HG02642 (cell line): Measurements from ENCODE around the gene MMP21.
A peak's percentile ranks its signal among the peaks of the same experiment; 100 is the strongest.

Experiments
- ATAC-seq: cut with Tn5 transposase; IDR thresholded peaks from one replicate; pipeline ENCODE4 v1.9.1; 2021; ENCODE audit warnings: mild to moderate bottlenecking; ENCODE audit not compliant: unreplicated experiment, poor library complexity

MMP21 gene

DNA sequence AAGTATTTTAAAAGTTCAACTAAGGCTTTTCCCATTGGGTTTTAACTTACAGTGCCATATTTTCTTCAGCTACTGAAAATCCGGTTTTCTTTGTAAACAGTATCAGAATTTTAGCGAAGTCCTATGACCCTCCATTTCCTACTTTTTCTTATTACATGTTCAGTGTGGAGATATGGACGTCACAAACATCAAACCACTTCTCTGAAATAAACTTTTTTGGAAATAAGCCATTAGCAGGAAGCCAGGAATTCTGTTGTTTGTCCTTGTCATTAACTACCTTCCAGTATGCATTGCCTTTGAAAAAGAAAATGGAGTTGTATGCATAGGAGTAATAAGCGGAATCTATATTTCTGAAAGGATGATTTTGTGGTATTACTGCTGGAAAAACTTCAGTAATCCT, 9.1 kb downstream of the MMP21 start:
- no peak for ATAC-seq

DNA sequence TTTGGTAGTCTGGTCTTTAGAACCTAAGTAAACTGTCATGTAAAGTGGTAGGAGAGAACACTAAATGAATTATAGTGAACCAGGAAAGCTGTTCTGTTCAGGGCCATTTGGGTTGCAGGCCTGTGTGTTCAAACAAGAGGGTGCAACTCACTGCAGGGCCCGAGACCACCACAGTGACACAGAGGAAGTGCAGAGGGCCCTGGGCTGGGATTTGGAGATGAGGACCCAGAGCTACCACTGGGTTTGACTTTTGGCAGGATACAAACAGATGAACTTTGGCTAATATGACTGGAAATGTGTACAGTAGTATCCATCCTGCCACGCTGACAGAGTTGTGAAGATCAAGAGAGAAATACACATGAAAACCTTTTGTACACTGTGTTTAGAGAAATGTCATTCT, 9.8 kb downstream of the MMP21 start:
- no peak for ATAC-seq

DNA sequence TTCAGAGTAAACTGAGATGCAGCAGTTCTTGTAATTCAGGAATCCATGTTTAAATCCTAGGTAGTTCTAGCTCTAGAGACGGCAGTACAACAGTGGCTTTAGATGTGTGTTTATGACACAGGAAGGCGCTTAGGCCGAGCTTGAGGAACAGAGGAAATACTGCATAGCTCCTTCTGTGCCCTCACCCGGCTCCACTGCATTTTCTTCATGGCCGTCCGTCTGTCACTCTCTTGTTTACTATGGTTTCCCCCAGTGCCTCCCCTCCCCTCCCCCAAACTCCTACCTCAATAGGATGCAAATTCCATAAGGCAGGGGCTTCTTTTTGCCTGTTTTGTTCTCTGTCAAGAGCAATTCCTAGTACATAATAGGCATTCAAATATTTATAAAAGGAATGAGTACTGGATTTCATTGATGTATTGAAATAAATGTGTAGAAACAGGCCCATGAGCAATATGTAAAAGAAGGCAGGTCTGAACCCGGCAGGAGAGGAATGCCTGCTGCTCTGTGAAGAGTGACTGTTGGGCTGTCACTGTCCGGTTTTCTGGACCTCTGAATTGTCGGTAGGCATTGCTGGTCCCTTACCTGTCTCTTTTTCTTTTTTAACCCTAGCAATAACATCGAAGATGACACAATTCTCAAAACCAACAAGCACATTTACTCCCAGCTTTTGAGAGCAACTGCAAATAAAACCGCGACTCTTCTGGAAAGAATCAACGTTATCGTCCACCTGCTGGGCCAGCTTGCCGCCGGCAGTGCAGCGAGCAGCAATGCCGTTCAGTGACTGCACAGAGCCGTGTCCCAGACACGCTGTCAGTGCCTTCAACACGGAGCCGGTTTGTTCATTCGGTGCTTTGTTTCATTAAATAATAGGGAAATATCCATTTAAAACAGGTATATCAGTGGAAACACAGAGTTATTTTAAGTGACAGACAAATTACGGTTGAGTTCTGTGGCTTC, 12.7 kb downstream of the MMP21 start:
- no peak for ATAC-seq

DNA sequence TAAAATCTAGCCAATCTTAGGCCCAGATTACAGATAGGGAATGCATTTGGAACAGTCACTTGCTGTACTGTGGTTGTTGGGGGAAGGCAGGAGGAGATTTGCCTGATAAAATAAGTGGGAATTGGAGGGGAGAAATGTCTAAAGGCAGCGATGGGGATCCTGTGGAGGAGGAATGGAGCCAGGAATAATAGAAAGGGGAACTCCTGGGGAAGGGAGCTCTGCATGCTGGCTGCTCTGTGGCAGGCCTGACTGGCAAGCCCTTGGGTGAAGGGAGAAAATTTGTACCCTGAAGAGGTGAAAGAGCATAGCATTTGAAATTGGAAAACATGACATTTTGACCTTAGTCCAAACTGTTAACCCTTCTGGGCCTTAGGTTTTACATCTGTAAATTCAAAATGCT, 13.7 kb downstream of the MMP21 start:
- no peak for ATAC-seq

DNA sequence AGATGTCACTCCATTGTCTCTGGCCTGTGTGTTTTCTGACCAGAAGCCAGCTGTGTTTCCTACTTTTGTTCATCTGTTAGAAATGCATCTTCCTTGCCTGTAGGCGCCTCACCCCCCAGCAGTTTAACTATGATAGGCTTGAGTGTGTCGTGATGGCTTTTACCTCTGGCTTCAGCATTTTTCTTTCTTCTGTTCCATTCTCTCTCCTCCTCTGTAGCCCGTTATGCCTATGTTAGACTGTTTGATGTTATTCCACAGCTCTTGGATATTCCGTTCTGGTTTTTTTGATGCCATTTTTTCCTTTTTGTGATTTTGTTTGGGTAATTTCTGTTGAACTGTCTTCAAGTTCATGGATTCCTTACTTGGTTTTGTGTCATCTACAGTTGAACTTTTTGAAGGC, 17.9 kb downstream of the MMP21 start:
- ATAC-seq, result no peak

DNA sequence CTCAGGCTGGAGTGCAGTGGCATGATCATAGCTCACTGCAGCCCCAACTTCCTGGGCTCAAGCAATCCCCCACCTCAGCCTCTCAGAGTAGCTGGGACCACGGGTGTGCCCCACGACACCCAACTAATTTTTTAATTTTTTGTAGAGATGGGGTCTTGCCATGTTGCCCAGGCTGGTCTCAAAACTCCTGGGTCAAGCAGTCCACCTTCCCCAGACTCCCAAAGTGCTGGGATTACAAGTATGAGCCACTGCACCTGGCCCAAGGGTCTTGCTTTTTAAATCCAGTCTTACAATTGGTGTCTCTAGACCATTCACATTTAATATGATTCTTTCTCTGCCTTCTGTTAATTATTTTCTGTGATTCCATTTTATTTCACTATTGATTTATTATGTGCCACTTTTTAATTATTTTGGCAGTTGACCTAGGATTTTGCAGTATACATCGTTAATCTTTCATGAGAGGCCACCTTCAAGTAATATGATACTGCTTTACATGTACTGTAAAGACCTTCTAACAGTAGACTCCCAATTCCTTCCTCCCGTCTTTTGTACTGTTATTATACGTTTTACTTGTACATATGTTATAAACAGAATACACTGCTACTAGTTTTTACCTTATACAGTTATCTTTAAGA, 18.7 kb downstream of the MMP21 start:
- no peak for ATAC-seq

DNA sequence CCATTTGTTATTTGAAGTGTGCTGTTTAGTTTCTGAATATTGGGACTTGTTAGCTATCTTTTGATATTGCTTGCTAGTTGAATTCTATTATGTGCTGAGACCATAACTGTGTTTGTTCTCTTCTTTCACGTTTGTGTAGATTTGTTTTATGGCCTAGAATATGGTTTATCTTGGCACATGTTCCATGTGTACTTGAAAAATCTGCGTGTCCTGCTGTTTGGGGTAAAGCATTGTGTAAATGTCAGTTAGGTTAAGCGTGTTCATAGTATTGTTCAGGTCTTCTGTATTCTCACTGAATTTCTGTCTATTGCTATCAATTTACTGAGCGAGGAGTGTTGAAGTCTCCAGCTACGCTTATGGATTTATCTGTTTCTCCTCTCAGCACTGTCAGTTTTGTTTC, 19.4 kb downstream of the MMP21 start:
- no peak for ATAC-seq

DNA sequence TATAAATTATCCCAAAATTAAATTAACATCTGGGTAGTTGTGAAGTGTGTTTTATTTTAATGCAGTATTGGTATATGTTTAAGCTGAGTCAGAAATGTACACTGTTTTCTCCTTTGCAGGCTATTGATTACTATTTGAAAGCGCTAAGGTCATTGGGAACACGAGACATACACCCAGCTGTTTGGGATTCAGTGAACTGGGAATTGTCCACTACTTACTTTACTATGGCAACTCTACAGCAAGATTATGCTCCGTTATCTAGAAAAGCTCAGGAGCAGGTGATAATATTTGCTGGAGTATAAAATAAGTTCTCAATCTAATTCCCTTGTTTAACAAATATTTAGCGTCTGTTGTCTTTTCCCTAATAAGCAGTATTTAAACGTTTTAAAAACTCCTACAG, 28.2 kb downstream of the MMP21 start:
- ATAC-seq, result no peak

DNA sequence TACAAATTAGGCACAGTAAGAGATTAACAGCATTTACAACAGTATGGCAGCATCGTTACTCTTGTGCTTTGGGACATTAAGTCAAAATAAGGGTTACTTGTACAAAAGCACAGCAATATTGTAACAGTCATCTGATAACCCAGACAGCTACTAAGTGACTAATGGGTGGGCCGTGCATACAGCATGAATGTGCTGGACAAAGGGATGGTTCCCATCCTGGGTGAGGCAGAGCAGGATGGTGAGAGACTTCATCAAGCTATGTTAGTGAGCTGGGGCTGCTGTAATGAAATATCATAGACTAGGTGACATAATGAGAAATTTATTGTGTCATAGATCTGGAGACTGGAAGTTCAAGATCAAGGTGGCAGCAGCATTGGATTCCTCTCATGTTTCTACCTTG, 30.7 kb downstream of the MMP21 start:
- ATAC-seq, result no peak

DNA sequence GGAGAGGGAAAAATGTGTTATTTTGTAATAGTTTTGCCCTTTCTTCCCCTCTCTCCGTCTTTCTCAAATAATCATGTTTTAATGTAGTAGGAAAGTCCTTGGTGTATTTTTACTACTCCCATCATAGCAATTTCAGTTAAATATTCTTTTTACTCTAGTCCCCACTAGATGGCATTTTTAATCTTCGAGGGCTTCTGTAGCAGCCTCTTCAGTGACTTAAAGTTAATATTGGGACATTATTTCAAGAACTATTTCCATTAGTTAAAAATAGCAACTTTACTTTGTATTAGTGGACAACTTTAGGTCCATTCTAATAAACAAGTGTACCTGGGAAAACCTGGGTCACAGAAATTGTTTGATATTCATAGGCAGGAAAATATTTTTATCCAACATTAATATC, 33.2 kb downstream of the MMP21 start:
- no peak for ATAC-seq

DNA sequence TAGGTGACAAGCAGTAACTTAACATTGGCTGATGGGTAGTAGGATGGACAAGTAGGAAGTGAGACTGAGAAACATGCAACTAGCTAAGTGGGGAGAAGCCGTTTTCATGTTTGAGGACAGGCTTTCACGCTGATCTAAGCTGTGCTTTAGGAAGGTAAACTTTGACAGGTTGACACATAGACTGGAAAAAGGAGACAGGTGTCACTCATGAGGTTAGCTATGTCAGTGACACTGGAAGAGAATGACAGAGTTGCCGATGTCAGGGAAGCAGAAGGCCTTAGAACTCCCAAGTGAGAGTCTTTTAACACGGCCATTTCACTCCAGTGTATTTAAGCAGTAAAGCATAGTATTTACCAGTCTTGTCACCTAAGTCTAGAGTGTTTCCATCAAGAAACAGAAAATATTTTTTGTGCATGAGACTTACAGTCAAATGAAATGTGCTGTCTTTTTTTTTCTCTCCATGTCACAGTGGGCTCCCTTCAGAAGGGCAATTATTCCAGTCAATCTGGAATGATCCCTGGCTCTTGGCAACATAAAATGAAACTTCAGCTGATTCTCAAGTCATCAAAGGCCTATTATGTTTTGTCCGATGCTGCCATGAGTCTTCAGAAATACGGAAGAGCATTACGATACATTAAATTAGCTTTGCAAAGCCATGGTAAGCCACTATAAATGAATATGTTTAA, 35.5 kb downstream of the MMP21 start:
- no peak for ATAC-seq

DNA sequence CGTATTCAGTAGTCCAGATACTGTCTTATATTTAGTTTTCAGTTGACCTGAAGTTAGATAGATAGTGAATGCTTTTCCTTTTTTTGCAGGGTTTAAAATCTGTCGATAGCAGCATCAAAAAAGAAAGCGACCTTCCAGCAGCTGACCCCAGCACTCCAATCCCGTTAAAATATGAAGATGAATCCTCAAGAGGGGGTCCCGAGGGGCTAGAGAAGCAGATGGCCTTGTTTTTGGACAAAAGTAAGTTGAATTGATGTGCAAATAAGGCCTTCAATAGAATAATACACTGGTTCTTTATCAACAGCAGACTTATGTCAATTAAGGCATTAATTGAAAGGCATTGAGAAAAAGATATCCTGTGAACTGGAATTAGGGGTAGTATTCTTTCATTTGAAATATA, 37.4 kb downstream of the MMP21 start:
- ATAC-seq, result no peak

DNA sequence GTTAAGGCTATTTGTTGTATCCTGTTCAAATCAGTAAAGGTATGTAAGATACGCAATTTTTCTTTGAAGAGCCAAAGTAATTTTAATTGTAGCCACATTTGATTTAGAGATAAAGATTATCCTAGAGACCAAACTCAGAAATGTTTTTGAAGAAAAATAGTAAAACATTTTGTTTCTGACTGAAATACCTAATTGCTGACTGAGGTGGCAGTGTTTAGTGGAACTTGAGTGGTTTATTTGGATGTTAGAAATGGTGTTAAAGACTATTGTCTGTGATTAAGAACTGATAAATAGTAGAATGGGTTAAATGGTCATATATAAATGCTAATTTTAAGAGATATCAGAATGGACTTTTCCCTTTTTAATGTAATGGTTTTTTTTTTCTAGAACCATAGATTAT, 40.8 kb downstream of the MMP21 start:
- no peak for ATAC-seq

DNA sequence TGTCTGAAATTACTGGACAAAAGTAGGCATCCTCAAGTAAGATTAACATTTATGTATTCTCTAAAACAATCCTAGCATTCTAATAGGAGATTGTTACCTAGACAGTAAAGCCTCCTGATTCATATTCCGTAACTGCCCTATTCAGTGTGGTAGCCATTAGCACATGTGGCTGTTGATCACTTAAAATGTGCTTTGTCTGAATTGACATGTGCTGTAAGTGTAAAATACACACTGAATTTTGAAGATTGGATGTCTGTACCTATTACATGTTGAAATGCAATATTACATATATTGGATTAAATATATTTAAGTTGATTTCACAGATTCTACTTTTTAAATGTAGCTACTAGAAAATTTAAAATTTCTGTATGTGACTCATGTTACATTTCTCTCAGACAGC, 41.5 kb downstream of the MMP21 start:
- ATAC-seq, result no peak

DNA sequence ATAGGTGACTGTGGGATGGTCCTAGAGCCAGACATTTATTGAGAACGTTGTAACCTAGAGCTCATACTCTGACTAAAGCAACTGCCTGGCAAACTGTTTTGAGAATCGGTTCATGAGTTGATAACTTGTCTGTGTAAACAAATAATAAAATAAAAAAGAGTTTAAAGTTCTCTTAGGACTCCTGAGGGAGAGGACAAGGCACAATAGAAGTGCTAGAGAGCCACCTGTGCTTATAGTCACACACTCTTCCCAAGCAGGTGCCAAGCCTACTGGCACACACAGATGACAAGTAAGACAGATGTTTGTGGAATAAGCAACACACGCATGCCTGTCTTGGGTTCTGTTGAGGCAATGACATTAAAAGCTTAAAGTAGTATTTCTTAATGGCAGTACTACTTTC, 48.2 kb downstream of the MMP21 start:
- ATAC-seq, result no peak

DNA sequence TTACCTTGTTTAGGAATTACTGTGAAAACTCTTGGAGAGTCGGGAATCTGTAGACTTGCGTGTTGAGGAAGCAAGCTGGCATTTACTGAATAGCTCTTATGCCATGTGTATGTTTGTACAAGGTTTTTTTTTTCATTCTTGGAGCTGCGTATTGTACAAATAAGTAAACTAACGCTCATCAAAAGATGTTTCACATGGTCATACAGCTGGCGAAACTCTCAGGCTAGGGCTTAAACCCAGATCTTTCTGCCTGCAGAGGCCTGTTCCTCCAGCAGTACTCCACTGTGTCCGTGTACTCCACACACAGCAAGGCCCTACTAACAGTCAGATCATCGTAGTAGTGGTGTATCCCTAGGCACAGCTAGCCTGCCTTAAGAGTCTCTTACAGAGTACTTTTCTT, 48.7 kb downstream of the MMP21 start:
- no peak for ATAC-seq

DNA sequence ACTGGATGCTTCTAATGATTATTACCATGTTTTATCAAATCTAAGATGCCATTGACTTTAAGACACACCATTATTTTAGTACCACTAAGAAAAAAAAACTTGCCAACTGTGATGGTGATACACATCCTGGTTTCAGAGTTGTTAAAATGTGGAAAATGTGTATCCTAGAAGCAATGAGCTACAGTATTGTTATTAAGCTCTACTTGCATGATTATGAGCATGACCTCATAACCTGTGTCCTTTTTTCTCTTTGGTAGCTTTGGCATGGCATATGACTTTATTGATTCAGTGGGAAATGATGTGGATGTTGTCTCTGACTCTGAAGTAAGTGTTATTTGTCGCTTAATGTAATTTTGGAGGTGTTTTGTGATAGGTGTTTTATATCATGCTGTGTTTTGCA, 52.8 kb downstream of the MMP21 start:
- ATAC-seq, result no peak

DNA sequence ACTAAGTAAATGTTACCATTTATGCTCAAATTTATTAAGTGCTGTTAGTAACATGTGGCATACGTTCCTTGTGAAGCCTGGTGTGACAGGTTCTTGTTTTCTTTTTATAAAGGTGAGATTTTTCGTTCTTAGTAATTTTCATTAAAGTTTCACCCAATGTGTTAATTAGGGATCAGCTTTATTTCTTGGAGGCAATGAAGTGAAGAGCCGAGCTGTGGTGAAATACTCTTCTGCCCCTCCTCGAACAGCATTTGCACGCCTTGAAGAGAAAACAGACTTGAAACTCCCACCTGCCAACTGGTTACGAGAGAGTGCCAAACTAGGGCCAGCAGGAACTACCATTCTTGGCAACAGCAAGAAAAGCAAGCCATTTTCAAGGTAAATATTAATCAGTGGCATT, 54.6 kb downstream of the MMP21 start:
- ATAC-seq, result peak; percentile 38

DNA sequence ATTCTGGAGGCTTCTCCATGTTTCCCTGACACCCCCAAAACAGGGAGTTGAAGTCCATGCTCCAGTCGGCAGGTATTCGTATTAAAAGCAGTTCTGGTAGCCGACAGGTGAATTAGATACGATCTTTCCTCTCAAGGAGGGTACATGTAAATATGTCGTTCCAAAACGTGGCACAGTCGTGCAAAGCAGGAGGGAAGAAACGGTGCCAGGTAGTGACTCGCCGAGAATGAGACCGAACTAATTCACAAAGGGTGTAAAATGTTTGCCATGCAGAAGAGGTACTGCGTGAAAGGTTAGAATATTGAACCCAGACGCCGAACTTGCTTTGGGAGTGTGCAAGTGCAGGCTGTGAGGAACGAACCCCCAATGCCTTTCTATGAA, 55.6 kb downstream of the MMP21 start:
- ATAC-seq, result no peak

DNA sequence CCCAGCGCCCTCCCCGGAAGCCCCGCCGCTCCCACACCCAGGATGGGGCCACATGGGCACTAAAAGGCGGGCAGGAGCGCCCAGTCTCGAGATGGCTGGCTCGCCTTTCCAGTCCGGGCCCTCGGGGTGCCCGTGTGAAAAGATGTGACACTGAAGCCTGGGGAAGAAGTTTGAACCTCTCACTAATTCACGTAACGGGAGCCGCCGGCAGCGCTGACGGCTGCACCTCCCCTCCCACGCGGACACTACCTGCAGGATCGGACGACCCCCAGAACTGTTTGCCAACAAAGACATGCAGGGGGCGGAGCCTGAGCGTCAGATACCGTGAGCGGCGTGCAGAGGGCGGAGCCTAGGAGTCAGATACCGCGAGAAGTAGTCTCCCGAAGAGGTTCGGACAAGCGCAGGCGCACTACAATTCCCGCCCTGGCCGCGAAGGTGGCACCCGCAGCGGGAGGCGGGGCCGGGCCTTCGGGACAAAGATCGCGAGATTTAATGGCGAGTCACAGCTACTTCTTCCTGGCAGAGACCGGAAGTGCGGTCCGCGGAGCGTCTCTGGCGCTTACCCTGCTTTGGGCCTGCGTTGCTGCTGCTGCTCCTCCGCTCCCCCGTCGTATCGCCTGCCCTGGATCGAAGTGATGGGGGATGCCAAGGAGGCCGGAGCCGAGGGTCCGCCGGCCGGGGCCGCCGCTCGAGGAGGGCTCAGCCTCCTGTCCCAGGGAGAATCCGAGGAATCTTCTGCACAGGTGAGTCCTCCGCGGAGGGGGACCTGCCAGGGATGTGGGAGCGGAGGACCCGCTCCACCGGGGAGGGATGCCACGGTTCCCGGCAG, 56.2 kb downstream of the MMP21 start, which contains the start of gene EDRF1:
Gene EDRF1, plus strand, starts transcription at position 537 of the 829 bp plus-strand sequence. Its CDS starts 99 bp downstream, at position 636.
- peak; percentile 91 for ATAC-seq
